NCI-H187 treated with DMSO at 0.1 percent for 48 hours (cell line): ENCODE measurements around the gene GRID1.

Experiments used
- DNase-seq: peaks from one replicate; lab custom pipeline; 2025; lab: John Stamatoyannopoulos, UW

The GRID1 gene

GRCh38 chr10:86353506-86354485 is 12.8 kb downstream of the GRID1 start:
- no peak for DNase-seq

GRCh38 chr10:86350897-86351296 is 15.7 kb downstream of the GRID1 start:
- DNase-seq: no peak

DNA sequence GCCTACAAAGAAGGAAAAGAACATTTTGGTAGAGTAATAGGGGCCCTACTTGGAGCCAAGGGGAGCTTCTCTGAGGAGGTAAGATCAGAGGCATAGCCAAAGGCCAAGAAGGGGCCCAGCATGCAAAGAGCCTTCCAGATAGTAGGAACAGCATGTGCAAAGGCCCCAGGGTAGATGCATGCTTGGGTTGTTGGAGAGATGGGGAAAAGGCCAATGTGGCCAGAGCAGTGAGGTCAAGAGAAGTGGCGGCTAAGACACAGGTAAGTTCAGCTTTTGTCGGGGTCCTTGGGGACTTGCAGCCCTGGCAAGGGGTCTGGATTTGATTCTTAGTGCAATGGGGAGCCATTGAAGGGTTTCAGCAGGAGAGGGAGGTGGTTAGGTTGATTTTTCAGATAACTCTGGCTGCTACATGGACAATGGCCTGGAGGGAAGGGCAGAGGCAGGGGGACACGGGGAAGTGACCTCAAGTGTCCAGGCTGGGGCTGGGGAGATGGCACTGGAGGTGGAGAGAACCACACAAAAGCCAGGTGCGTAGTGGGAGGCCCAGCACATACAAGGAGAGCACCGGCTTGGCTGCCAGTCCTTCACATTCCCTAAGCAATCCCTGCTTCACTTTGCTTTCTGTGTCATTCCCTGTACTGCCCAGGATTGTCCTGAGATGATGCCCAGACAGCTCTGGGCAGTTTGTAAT is 16.5 kb downstream of the GRID1 start:
- DNase-seq: no peak

- DNase-seq: no peak
Observed at GRCh38 chr10:86349474-86349873, 17.1 kb downstream of the GRID1 start.

GRCh38 chr10:86348321-86349210 is 18.0 kb downstream of the GRID1 start:
- no peak for DNase-seq

- DNase-seq: no peak
Observed at GRCh38 chr10:86347856-86348255, 18.7 kb downstream of the GRID1 start.

DNA sequence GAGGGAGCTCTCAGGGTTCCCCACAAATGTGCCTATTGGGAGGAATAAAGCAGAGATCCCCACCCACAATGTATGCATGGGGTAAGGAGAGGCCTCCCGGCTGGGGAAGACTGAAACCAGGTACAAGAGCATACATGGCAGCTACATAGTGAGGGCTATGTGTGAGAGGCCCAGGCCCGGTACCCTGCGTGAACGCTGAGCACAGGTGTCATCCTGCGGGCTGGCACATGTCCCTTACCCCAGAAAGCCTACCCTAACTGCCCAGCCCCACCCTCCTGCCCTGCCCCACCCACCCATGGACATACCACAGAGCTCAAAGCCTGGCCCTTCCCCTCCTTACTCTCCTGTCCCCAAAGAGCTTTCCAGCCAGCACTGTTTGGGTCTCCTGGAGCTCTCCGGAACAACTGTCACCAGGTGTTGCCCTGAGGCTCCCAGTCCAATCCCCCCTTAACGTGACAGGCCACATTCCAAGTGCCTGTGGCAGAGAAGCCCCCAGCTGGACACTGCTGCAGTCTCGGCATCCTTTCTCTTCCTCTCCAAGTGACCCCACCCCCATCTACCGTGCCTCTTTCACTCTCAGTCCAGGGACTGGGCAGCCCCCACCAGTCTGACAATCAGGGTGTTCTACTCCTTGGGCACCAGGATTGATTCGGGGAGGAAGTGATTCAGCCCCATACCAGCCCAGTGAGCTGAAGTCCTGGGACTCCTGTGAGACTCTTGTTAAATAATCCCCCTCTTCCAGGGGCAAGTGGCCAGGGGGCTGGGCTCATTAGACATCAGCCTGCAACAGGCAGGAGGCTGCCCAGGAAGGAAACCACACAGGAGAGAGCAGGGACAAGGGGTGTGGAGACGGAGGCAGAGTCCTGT is 19.6 kb downstream of the GRID1 start:
- DNase-seq: no peak

GRCh38 chr10:86345859-86346798 is 20.5 kb downstream of the GRID1 start:
- DNase-seq: no peak

DNA sequence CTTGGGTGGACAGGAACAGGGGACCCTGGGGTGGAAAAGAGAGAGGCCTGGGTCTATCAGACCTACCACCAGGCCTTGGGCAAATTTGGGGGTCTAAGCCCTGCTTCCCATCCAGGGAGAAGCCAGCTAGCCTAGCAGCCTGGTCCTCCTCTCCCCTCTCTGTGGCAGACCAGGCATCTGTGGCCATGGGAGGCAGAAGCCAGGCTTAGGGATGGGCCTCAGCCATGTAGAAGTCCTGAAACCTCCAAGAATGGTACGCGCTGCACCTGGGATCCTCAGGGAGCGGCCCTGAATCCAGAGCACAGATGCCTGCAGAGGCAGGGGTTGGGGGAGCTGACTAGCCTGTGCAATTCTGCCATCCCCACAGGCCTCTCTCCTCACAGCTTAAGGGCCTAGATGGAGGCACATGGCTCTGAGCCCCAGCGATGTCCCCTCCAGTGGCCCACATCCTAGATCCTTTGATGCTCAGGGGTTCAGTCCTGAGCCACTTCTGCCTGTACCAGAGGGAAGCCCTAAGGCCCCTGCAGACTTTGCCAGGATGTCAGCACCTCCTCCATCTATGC is 21.2 kb downstream of the GRID1 start:
- DNase-seq: no peak

GRCh38 chr10:86344714-86345161 is 21.9 kb downstream of the GRID1 start:
- no peak for DNase-seq

GRCh38 chr10:86344281-86344680 is 22.3 kb downstream of the GRID1 start:
- DNase-seq: no peak

GRCh38 chr10:86343761-86344160 is 22.8 kb downstream of the GRID1 start:
- no peak for DNase-seq

DNA sequence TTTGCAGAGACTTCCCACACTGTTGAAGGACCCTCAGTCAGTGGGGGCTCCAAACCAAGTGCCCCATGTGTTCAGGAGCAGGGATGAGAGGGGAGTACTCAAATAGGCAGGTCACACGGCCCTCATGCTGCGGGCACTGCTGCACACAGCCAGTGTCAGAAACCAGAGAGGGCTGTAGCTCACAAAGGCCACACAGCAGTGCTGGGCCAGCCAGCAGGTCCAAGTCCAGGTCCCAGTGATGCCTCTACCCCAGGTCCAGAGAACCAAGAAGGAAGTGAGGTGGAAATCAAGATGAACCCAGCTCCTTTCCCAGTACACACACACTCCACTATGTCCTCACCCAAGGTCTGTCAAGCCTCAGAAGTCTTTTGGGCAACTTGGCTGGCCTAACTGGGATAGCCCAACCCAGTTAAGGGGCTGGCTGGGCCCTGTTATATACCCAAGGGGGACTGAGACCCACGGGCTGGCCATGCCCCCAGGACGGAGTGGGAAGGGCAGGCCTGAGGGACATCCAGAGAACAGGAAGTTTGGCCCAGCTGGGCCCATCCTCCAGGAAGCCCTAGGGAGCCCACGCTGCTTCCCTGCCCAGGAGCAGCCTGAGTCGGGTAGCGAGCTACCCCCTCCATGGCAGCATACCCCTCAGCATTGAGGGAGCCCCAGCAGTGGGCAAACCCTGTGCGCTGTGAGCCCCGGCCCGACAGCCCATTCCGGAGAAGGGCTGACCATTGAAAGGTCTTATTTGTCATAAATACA is 24.3 kb downstream of the GRID1 start:
- no peak for DNase-seq

DNA sequence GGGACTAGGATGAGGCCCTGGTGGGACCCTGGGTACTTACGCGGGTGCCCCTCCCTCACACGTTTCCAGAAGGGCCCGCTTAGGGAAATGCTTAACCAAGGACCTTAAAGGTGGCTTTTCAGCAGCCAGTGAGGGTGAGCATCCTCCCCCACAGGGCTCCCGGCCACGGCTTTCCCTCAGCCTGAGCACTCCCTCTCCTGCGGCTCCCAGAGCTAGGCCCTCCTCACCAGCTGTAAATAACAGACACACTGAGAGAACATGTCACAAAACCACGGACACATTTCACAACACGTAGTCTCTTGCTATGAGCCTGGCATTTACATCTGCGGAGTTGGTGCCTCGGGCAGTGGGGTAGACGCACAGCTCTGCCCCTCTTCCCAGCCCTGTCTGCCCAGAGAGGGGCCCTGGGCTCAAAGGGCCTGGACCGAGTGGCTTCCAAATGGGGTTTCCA is 25.2 kb downstream of the GRID1 start:
- DNase-seq: no peak

DNA sequence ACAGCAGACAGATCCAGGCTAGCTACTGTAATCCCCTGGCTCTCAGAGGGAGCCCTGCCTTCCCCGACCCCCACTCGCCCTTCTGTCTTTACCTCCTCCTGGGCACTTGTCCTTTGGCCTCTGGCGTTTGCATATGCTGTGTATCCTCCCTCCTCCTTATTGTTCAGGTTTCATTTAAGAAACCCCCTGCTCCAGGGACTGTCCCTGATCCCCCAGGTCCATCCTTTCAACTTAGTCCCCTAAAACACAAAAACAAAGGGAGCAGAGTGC is 25.7 kb downstream of the GRID1 start:
- no peak for DNase-seq

GRCh38 chr10:86340176-86340990 is 26.2 kb downstream of the GRID1 start:
- DNase-seq: peak; percentile 58

GRCh38 chr10:86339226-86339865 is 27.2 kb downstream of the GRID1 start:
- DNase-seq: no peak
